NCI-H1436 (cell line): ENCODE results near the gene GALNT1.
A peak's percentile ranks its signal among the peaks of the same experiment; 100 is the strongest.

ENCODE experiments used
- DNase-seq: peaks from one replicate; lab custom pipeline; 2025; lab: John Stamatoyannopoulos, UW

GALNT1 gene

GRCh38 chr18:35582899-35583558, 1.5 kb downstream of the GALNT1 start:
- peak; percentile 86 for DNase-seq

- no peak for DNase-seq
Observed at GRCh38 chr18:35584735-35585134, 3.2 kb downstream of the GALNT1 start.

GRCh38 chr18:35585608-35586007, 4.1 kb downstream of the GALNT1 start:
- DNase-seq = no peak

- no peak for DNase-seq
Observed at GRCh38 chr18:35588122-35588521, 6.6 kb downstream of the GALNT1 start.

- DNase-seq = no peak
Observed at GRCh38 chr18:35588995-35589394, 7.5 kb downstream of the GALNT1 start.

- no peak for DNase-seq
Observed at GRCh38 chr18:35589546-35589945, 8.0 kb downstream of the GALNT1 start.

- DNase-seq = no peak
Observed at GRCh38 chr18:35590935-35591334, 9.4 kb downstream of the GALNT1 start.

- no peak for DNase-seq
Observed at GRCh38 chr18:35592298-35592697, 10.8 kb downstream of the GALNT1 start.

GRCh38 chr18:35593859-35594258, 12.3 kb downstream of the GALNT1 start:
- no peak for DNase-seq

GRCh38 chr18:35597758-35598157, 16.2 kb downstream of the GALNT1 start:
- no peak for DNase-seq

GRCh38 chr18:35602193-35602820, 20.8 kb downstream of the GALNT1 start:
- DNase-seq = no peak

GRCh38 chr18:35603008-35603407, 21.5 kb downstream of the GALNT1 start:
- DNase-seq = no peak

- no peak for DNase-seq
Observed at GRCh38 chr18:35603528-35603927, 22.0 kb downstream of the GALNT1 start.

GRCh38 chr18:35604369-35604768, 22.8 kb downstream of the GALNT1 start:
- DNase-seq = no peak

GRCh38 chr18:35605686-35606417, 24.3 kb downstream of the GALNT1 start:
- no peak for DNase-seq

- no peak for DNase-seq
Observed at GRCh38 chr18:35609236-35609635, 27.7 kb downstream of the GALNT1 start.

GRCh38 chr18:35610089-35610488, 28.5 kb downstream of the GALNT1 start:
- DNase-seq = no peak

GRCh38 chr18:35610724-35611123, 29.2 kb downstream of the GALNT1 start:
- DNase-seq = no peak

GRCh38 chr18:35611518-35611917, 30.0 kb downstream of the GALNT1 start:
- no peak for DNase-seq

GRCh38 chr18:35616074-35616473, 34.5 kb downstream of the GALNT1 start:
- DNase-seq = no peak

- no peak for DNase-seq
Observed at GRCh38 chr18:35616664-35617423, 35.3 kb downstream of the GALNT1 start.

GRCh38 chr18:35617865-35618264, 36.3 kb downstream of the GALNT1 start:
- no peak for DNase-seq

GRCh38 chr18:35618289-35618688, 36.7 kb downstream of the GALNT1 start:
- no peak for DNase-seq
